CD4-positive, alpha-beta T cell treated with Interleukin-2 at 100 ng/mL for 4 hours (primary cell): ENCODE data around the gene DCTN3.
A peak's percentile ranks its signal among the peaks of the same experiment; 100 is the strongest.

ENCODE experiments used
- DNase-seq: peaks from one replicate; pipeline ENCODE4 v3.0.0-alpha.2; 2020; ENCODE audit warnings: low spot score

The DCTN3 gene

GRCh38 chr9:34623374-34624235, 3.3 kb upstream of the DCTN3 start:
- DNase-seq, result no peak

GRCh38 chr9:34615132-34615531, 5.2 kb downstream of the DCTN3 start:
- no peak for DNase-seq

GRCh38 chr9:34612788-34613390, 7.4 kb downstream of the DCTN3 start:
- peak; percentile 78 for DNase-seq

- DNase-seq, result peak; percentile 82
These were observed 8.2 kb downstream of the DCTN3 start, which contains the start of gene RPP25L for GRCh38 chr9:34611811-34612787. RPP25L (minus strand) TSS chr9:34612097; CDS start chr9:34611296, 801 bp downstream.

- no peak for DNase-seq
These were observed 9.0 kb downstream of the DCTN3 start for GRCh38 chr9:34611251-34611810.

GRCh38 chr9:34610434-34611206, 9.7 kb downstream of the DCTN3 start:
- no peak for DNase-seq

GRCh38 chr9:34607331-34607730, 13.0 kb downstream of the DCTN3 start:
- no peak for DNase-seq

- DNase-seq, result no peak
These were observed 13.4 kb downstream of the DCTN3 start for GRCh38 chr9:34606905-34607304.

- DNase-seq, result no peak
These were observed 14.1 kb downstream of the DCTN3 start for GRCh38 chr9:34606190-34606589.

GRCh38 chr9:34603610-34604231, 16.6 kb downstream of the DCTN3 start:
- peak; percentile 85 for DNase-seq

- no peak for DNase-seq
These were observed 18.2 kb downstream of the DCTN3 start for GRCh38 chr9:34601937-34602573.

GRCh38 chr9:34600908-34601307, 19.4 kb downstream of the DCTN3 start:
- DNase-seq, result no peak

- no peak for DNase-seq
These were observed 20.7 kb downstream of the DCTN3 start for GRCh38 chr9:34599546-34599945.

GRCh38 chr9:34594177-34594576, 26.1 kb downstream of the DCTN3 start:
- no peak for DNase-seq

GRCh38 chr9:34592895-34593601, 27.2 kb downstream of the DCTN3 start:
- no peak for DNase-seq

- DNase-seq, result no peak
These were observed 28.1 kb downstream of the DCTN3 start for GRCh38 chr9:34591917-34592866.

GRCh38 chr9:34591248-34591916, 28.9 kb downstream of the DCTN3 start:
- DNase-seq, result peak; percentile 75
